Hindlimb muscle (tissue), 1 donor: ENCODE data around the gene EPSTI1. TPM values are rescaled to one million over a fixed set of nuclear protein-coding genes. Genes with fewer than 3 reads are reported as not detected.
"Not testable (repeated sequence)": the region's sequence is repeated elsewhere in the genome, so short reads cannot be mapped to it uniquely, and the experiment has no call there.

Experiments used
- DNase-seq: peaks from one replicate; pipeline ENCODE4 v3.0.0-alpha.2; 2013
- polyA plus RNA-seq: library from polyadenylated mRNA; unstranded; fragments of 120-200 nt; gene quantifications from one replicate; pipeline ENCODE4 v1.2.1, GENCODE V29; 2013; ENCODE audit not compliant: insufficient read length

The EPSTI1 gene
- polyA plus RNA-seq: 2.6 TPM

DNA sequence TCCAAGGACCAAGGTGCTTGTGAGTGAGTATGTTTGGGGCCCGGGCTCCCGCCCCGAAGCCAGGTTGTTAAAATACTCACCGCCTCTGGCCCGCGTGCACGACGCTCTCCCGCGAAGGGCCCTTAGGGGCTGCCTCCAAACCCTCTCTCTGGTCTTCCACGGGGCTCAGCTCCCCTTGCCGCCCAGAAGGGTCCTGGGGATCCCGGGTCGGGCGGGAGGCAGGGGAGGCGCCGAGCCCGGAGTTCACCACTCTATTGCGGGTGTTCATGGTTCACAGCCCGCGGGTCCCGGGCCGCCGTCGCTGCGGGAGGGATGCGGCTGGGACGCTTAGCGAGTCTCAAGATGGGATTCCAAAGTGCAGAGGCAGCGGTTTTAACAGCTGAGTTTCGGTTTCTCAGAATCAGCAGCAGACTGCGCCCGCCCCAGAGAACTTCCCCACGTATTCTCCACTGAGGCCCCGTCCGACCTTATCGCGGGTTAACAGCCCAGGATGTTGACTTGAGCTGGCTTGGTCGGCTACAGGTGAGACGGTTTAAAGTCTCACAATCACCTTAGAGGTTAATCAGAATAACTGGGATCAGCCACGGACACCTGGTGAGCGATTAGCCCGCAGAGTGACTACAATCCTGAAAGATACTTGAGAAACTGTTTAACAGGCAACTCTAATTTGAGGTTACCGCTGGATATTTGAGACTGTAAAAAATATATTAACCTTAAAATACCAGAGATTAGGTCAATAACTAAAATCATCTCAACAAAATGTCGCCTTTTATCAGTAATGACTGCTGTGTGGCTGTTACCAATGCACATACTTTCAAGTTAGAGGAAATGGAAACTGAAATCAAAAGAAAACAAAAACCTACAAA lies at the start of gene EPSTI1:
TSS of gene EPSTI1 (minus strand) at position 344 of the 866 bp plus-strand sequence. CDS start at position 268, 76 bp downstream.
- peak; percentile 70 for DNase-seq

DNA sequence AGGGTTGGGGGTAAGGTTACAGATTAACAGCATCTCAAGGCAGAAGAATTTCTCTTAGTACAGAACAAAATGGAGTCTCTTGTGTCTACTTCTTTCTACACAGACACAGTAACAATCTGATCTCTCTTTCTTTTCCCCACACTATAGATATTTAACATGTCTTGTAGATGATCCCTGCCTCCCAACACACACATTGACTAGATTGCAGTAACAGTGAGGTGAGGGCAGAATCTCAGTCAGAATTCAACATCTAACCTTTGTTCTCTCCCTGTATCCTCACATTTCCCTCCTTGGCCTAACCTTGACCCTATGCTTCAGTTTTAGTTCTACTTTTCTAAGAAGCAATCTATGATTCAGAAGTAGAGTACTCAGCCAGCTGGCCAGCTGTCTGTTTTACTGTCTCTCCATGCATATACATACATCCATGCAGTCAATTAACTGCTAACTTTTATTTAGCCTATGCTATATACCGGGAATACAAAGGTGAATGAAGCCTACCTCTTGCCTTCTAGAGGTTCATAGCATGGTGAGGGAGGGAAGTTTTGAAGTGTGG lies 49.4 kb upstream of the EPSTI1 start:
- no peak for DNase-seq

DNA sequence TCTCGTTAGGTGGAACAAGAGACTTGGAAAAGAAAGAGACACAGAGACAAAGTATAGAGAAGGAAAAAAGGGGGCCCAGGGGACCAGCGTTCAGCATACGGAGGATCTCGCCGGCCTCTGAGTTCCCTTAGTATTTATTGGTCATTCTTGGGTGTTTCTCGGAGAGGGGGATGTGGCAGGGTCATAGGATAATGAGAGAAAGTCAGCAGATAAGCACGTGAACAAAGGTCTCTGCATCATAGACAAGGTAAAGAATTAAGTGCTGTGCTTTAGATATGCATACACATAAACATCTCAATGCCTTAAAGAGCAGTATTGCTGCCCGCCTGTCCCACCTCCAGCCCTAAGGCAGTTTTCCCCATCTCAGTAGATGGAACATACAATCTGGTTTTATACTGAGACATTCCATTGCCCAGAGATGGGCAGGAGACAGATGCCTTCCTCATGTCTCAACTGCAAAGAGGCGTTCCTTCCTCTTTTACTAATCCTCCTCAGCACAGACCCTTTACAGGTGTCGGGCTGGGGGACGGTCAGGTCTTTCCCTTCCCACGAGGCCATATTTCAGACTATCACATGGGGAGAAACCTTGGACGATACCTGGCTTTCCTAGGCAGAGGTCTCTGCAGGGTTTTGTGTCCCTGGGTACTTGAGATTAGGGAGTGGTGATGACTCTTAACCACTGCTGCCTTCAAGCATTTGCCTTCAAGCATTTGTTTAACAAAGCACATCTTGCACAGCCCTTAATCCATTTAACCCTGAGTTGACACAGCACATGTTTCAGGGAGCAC lies 48.7 kb upstream of the EPSTI1 start:
- DNase-seq: not testable (repeated sequence)

DNA sequence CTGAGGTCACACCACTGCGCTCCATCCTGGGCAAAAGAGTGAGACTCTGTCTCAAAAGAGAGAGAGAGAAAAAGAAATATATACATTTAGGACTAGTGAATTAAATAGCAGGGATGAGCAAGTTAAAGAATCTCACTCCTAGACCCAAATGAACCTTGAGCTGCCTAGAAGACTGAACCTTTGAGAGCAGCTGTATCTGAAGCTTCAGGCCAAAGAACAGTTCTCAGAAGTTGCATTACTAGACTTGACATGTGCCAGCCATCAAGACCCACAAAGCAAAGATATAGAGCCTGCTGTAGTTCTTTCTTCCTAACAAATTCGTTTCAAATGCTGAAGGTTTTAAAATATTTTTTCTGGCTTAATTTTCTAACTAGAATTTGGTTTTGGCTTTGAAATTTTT lies 47.9 kb upstream of the EPSTI1 start:
- DNase-seq: no peak

- DNase-seq: no peak
Measured at GRCh38 chr13:43036351-43037250, 44.6 kb upstream of the EPSTI1 start.

GRCh38 chr13:43033038-43033437 lies 41.0 kb upstream of the EPSTI1 start:
- no peak for DNase-seq

DNA sequence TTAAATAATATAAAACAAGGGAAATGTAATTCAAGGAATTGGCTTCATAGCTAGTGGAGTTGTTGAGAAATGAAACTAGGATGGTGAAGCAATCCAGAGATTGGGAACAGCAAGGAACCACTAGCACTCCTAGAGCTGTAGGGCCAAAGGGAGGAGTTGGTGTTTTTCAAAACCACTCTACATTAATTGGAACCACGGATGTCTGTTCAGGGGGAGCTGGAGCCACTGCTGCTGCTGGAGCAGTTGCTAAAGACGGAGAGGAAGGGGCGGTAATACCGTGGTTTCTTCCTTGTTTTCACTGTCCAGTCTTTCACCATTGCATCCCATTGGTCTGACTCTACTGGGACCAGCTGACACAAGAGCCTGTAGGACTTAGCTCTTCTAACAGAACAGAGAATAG lies 39.8 kb upstream of the EPSTI1 start:
- DNase-seq: no peak

GRCh38 chr13:43030548-43030947 lies 38.5 kb upstream of the EPSTI1 start:
- no peak for DNase-seq

DNA sequence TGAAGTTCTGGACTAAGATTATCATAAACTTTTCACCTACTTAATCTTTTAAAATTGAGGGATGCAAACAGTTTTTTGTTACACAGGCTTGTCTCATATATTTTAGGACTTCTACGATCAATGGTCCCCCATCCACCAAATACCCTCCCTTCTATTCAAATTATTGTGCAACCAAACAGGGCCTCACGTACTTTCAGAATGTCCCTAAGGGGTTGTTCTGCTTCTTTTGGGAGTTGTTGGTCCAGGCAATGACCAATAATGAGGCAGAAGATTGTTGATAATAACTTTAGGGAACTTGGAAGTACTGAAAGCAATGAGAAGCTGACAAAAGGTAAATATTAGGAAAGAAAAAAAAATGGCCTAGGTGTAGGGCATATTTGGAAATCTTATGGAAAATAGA lies 34.2 kb upstream of the EPSTI1 start:
- no peak for DNase-seq

DNA sequence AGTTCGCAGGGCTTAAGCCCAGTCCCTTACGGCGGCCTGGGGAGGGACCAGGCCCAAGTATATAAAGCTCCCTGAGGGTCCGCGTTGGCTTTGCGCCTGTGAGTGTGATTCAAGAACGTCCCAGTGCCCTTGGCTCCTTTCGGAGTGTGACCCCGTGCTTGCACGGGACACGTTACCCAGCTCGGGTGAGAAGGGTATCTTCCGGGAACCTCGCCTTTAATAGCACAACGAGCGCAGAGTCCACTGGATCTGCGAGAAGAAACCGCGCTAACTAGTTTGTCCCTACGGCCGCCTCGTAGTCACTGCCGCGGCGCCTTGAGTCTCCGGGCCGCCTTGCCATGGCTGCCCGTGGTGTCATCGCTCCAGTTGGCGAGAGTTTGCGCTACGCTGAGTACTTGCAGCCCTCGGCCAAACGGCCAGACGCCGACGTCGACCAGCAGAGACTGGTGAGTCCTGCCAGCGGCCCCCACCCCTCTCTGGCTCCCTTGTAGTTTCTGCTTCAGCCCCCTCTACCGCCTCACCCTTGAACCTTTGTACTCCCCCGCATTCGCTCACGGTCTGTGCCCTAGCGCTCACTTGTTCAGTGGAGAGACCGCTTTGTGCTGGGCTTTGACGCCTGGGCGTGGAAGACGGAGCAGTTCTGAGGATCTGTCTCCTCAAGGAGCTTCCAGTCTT lies 31.4 kb upstream of the EPSTI1 start, which contains the start of gene DNAJC15:
TSS of gene DNAJC15 (plus strand) at position 298 of the 675 bp plus-strand sequence. CDS start at position 339, 41 bp downstream.
- peak; percentile 90 for DNase-seq

DNA sequence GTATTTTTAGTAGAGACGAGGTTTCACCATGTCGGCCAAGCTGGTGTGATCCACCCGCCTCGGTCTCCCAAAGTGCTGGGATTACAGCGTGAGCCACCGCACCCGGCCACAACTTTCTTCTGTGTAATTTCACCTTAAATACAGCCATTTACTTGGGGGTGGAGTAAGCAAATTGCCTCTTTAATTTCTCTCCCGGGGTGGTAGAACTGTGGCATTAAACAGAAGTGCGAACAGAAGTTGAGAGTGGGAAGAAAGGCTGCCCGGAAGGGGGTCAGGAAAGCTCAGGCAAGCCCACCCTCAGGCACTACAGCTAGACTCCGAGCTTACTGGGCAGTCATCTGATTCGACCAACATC lies 30.9 kb upstream of the EPSTI1 start:
- no peak for DNase-seq

DNA sequence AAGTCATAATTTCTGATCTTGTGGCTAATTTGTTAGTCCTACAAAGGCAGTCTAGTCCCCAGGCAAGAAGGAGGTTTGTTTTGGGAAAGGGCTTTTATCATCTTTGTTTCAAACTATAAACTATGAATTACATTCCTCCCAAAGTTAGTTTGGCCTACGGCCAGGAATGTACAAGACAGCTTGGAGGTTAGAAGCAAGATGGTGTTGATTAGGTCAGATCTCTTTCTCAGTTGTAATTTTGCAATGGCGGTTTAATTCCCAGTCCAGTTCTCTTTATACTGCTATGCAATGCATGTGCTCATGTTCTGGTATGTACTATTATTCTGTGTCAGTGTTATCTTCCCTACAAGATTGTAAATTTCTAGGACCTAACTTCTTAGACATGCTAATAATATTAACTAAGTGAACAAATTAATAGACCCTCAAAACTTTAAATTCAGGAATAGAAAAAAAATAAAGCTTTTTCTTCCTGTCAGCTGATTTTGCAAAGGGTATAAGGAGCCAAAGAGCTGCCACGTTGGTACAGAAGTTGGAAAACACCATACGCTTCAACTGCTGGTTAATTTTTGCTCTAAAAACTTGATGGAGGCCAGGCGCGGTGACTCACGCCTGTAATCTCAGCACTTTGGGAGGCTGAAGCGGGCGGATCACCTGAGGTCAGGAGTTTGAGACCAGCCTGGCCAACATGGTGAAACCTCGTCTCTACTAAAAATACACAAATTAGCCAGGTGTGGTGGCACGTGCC lies 30.1 kb upstream of the EPSTI1 start:
- DNase-seq: no peak

GRCh38 chr13:43020794-43021193 lies 28.8 kb upstream of the EPSTI1 start:
- no peak for DNase-seq

GRCh38 chr13:43019811-43020210 lies 27.8 kb upstream of the EPSTI1 start:
- no peak for DNase-seq

GRCh38 chr13:43016226-43016625 lies 24.2 kb upstream of the EPSTI1 start:
- DNase-seq: no peak

DNA sequence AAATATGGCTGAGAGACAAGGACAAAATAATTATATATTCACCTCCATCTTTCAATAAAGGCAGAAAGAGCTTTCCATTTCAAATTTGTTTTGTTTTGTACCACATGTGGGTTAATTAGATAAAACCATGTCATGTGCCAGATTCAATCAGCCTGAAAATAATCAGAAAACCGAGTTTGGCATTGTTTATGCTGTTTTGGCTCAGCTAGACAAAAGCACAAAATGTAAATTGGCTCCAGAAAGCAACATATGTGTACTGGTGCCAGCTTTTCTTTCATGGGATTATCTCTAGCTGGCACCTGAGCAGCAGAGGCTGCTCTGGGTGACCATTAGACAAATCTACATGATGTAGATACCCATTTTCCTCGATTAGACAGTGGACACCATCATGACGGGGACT lies 22.1 kb upstream of the EPSTI1 start:
- no peak for DNase-seq

DNA sequence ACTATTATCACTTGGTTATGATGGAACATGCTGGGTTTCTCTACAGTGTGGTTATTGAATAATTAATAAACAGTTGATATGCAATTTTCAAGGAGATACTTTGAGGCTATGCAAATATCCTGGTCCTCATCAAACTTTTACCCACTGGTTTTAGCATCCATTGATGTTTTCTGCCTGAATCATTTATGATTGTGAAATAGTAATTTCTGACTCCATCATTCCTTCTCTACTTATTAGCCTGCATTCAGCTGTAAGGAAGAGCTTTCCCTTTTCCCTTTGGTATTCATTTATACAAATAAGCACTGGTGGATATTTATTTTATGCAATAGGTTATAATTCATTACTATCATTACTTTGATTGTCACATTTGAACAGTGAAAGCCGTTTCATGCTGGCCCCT lies 17.5 kb upstream of the EPSTI1 start:
- no peak for DNase-seq

DNA sequence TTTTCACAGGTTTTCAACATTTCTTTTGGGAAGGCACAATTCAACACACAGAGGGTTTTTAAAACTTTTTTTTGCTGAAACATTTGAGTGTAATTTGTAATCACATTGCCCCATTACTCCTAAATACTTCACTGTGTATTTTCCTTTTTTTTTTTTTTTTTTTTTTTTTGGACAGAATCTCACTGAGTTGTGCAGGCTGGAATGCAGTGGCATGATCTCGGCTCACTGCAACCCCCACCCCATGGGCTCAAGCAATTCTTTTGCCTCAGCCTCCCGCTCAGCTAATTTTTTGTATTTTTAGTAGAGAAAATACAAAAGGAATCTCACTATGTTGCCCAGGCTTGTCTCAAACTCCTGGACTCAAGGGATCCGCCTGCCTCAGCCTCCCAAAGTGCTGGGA lies 16.6 kb upstream of the EPSTI1 start:
- no peak for DNase-seq

GRCh38 chr13:43006893-43007631 lies 15.0 kb upstream of the EPSTI1 start:
- DNase-seq: no peak
